GM18520 (cell line): Measurements from ENCODE around the gene CC2D2B.
"Not testable (repeated sequence)": the region's sequence is repeated elsewhere in the genome, so short reads cannot be mapped to it uniquely, and the experiment has no call there.

Source experiments
- ATAC-seq: cut with Tn5 transposase; IDR thresholded peaks from one replicate; pipeline ENCODE4 v1.9.1; 2021; ENCODE audit not compliant: unreplicated experiment

Gene CC2D2B

DNA sequence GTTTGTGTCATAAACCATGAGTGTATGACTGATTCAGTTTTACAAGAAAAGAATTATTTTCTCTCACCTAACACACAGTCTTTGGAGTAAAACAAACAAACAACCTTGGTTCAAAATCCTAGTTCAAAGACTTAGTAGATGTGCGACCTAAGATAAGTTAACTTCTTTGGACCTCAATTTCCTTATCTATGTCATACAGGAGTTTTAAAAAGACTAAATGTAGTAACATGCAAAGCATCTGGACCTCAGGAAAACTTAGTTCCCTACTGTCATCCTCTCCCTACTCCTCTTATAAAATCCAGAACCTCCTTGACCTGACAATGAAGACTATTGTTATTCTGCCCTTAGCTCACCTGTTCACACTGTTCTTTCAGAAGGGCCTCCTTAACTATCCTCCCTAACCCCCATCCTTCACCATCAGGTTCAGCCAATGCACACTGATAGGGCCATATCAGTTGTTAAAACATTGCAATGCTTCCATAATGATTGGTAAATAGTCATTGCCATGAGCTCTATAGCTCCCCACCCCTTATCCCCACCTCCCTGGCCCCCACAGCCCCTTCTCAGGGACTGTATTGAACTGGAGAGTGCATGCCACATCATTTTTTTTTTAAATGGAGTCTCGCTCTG is 106.8 kb downstream of the CC2D2B start:
- no peak for ATAC-seq

DNA sequence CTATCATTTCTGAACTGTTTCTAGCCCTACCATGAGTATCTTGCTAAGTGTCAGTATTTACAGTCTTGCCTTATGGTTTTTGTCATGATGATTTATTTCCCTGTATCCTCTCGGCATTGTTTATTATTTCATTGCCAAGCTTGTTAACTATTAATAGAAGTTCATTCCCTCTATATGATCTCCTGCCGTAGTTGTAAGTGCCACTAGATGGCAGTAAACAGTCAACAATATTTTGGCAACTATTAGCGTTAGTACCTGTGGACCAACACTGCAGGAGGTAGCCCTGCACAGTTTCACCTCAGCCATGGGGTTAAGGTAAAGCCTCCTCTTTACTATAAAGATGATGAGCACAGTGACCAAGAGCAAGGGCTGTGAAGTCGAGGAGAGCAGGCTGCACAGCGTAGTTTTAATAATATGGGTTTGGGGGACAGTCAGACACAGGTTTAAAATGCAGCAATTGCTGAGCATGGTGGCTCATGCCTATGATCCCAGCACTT is 109.5 kb downstream of the CC2D2B start:
- peak; percentile 83 for ATAC-seq

DNA sequence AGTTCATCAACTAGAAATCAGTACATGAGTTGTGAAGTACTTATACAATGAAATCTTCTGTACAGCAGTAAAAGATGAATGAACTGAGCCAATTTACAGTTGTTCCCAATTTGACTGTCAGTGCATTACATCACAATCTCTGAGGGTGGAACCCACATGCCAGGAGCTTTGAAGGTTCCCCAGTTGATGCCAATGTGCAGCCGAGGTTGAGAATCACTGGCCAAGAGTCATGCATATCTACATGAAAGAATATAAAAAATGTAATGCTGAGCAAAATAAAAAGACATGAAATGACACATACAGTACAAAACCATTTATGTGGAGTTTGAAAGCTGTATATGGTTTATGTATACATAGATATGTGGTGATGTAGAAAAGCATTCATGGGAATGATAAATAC is 113.6 kb downstream of the CC2D2B start:
- ATAC-seq = no peak

DNA sequence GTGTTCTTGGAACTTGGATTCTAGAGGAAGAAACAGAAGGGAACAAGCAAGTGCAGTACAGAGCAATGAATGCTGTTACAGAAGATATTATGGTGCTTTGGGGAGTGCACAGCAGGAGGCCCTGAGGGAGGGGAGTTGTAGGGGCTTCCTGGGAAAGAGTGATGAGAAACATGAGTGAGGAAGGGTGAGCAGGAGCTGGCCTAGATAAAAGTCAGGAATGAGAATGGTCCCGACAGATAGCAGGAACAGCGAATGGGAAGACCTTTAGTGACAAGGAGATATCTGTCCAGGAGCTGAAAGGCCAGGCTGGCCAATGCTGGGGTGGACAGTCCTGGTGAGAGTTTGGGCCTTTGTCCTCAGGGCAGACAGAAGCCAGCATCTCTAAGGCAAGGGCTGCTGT is 115.0 kb downstream of the CC2D2B start:
- no peak for ATAC-seq

DNA sequence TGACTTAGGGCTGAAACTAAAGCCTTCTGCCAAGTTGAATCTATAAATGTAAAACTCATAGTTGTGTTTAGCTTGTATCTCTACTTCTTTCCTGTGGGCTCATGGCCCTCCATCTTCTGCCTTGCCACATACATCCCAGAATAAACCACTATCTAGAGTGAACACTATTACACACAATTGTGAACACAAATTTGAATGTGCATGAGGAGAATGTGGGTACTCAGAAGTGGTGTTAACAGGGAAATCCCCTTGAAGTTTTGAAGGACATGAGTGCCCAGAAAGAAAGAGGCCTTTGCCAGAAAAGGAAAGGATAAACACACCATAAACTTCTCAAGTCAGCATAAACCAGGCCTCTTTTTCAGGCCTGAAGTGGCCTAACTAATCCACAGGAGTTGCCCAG is 115.4 kb downstream of the CC2D2B start:
- ATAC-seq = no peak

DNA sequence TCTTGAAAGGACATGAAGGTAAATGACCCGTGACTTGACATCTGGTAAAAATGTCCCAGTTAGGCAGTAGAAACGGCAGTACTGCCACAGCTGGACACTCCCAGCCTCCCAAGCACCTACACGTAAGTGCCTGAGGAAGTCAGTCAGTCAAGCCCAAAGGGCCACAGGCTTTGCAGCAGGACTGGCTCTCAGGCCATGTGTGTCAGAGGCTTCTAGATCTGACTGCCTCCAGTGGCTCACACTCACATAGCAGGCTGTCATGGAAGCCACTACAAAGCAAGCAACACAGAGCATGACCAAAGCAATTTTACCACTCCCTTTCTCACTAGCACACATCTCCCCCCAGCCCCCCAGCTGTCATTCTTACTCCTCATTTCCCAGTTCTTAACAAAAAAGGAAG is 117.8 kb downstream of the CC2D2B start:
- no peak for ATAC-seq

DNA sequence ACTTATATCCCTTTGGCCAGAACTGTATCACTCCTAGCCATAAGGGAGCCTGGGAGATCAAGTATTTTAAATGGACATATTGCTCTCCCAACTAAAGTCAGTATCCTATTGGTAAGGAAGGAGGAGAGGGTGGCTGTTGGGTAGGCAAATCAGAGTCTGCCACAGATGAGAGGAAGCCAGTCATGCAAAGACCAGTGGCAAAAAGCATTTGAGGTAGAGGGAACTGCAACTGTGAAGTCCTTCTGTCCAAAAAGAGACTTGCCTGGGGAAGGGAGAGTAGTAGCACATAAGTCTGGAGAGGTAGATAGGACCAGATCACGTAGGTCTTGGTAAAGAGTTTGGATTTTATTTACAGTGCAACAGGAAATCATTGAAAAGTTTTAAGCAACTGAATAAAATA is 126.8 kb downstream of the CC2D2B start:
- ATAC-seq = no peak

DNA sequence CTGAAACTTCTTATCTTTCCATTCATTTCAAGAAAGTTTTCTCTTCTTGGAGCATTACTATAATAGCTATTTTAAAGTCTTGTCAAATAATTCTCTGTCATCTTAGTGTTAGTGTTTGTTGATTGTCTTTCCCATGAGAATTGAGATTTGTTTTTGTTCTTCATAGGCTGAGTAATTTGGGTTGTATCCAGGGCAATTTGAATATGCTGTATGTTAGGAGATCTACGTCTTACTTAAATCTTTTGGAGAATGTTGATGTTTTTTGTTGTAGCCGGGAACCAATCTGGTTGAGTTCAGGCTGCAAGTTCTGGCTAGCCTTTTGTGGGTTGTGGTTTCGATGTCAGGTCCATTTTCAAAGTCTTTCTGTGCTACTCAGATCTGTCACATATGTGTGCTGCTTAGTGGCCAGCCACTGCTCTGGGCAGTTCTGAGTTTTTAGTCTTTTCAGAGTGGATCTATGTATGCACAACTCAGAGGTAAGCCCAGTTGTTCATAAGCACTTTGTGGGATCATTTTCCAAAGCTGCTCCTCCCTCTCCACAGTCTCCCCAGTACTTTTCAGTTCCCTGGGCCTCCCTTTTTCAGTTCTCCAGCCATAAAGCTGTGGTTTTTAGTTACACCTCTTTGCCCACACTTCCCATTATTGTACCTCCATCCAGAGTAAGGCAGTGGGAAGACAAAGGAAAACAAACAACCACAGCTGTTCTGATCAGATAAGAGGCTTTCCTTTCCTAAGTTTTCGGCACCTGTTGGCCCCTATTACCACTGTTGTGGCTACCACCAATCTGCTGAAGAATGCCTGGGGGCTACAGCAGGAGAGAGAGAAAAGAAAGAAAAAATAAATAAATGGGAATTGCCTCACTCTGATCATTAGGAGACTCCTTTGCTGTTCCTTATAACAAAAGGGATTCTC is 131.0 kb downstream of the CC2D2B start:
- no peak for ATAC-seq

DNA sequence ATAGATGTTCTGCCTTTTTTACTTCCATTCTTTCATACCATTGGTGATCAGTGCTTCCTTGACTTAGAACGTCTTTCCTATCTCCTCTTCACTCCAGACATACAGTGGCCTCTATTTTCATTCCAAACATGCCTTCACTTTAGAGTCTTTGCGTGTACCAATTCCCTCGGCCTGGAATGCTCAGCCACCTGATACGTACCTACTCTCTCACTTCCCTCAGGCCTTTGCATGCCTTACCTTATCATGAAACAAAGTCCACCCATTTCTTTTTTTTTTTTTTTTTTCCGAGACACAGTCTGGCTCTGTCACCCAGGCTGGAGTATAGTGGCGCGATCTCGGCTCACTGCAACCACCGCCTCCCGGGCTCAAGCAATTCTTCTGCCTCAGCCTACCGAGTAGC is 133.4 kb downstream of the CC2D2B start:
- no peak for ATAC-seq

DNA sequence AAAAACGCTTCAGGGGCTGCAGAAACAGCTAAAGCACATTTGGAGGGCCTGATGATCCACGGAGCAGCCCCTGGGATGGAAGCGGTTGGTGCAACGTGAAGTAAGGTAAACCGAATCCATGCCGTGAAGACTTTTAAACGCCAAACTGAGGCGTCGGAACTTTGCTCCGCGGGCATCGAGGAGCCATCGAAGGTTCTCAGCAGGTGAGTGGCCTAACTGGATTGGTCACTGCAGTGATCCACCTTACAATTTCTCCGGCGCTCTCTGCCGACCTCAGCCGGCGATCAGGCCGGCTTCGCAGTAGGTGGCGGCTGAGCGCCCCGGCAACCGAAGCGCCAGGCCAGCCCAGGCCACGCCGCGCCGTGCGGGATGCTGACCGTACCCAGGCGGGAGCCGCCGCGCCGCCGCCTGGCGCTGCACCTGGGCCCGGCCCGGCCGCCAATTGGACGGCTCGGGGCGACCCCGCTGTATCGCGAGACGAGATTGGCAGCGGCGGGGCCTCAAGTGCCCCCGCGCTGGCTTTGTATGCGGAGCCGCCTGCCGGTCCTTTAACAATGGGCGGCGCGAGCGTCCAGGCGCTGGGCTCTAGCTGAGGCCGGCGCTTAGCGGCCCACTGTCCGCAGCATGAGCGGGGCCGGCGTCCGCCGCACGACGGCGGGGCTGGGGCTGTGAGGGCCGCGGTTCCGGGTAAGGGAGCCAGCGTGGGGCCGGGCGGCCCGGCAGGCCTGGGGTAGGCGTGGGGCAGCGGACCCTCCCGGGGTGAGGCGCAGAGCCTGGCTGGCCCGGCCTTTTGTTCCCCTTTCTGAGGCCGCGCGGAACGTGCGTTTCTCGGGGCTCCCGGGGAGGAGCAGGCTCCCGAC is 135.5 kb downstream of the CC2D2B start, which contains the start of gene CCNJ:
TSS of gene CCNJ (plus strand) at position 551 of the 860 bp plus-strand sequence. CDS start 811 bp downstream, outside the sequence.
- ATAC-seq = peak; percentile 85

DNA sequence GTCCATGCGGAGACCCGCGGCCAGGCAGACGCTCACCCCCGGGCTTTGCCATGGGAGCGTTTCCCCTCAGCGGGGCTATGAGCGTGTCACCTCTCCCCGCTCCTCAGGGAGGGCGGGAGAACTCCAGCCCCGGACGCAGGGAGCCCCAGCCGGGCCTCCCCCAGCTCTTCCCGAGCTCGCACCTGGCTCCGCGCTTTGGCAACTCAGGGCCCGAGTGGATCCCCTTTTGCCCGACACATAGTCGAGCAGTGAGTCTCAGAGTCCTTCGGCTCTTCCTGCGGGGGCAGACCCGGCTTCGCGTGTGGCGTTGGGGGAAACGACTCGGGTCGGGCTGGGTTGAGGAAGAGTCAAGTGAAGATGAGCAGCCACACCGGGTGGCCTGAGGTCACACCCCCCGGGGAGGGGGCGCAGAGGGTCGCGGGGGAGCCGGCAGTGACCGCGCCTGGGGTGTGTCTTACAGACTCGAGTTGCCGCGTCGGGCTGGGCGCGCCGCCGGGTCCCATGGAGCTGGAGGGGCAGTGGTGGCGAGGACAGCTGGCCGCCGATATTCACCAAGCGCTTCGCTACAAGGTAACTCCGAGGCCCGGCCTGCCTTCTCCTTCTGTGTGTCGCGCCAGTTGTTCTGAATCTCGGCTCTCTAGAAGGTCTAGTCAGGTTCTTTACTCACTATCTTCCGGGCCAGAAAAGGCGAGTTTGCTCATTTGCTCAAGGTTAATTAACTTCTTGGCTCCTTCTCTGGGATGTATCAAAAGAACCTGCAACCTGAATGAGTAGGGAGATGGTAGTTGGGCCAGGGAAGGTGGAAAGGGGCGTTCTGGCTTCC is 136.3 kb downstream of the CC2D2B start:
- ATAC-seq = peak; percentile 15

DNA sequence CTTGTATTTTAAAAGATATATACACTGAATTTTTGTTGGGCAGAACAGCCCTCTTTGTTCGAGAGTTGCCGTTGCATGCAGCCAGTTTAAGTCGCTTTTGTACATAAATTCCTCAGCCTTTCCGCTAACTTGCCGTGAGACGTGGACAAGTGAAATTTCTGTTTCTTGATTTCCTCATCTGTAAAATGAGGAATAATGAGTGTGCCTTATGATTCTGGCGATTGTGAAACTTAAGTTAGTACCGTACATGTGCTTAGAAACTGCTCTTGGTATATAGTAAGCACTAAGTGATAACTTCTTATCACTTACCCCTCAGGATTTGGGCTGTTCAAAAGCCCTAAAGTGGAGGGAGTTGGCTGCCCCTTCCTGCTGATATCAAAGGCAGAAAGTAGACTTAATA is 137.0 kb downstream of the CC2D2B start:
- no peak for ATAC-seq

DNA sequence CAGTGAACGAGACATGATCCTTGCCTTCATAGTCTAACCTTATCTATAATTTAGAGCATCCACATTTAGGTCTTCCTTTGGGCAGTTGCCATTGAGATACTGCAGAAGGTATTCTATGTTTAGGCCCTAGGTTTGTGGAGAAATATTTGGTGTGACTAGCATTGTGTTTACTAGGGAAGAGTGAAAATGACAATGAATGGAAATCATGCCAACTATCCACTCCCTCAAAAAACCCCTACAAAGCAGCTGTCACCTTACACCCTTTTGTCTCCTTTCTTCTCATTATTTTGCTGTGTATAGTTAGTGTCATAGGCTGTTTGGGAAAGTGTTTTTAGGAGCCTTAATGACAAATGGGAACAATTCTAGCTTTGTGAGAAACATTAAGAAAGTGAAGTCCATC is 138.8 kb downstream of the CC2D2B start:
- no peak for ATAC-seq

DNA sequence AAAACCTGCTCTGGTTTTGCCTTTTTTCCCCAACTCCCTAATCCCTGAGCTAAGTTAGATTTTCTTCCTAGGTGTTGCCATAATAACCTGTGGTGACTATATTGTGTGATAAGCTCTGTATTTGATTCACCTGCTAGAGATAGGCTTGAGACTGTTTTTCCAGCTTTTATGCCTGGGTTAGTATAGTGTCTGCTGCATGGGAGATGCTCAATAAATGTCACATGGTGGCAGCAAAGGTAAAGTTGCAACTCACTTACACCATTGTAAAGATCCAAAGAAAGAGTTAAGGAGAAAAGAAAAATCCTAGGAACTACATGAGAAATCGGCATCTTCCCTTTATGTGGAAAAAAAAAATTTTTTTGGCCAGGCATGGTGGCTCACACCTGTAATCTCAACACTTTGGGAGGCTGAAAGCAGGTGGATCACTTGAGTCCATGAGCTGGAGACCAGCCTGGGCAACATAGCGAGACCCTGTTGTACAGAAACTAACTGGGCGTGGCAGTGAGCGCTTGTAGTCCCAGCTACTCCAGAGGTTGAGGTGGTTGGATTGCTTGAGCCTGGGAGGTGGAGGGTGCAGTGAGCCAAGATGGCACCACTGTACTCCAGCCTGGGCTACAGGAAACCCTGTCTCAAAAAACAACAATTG is 139.4 kb downstream of the CC2D2B start:
- ATAC-seq = no peak

DNA sequence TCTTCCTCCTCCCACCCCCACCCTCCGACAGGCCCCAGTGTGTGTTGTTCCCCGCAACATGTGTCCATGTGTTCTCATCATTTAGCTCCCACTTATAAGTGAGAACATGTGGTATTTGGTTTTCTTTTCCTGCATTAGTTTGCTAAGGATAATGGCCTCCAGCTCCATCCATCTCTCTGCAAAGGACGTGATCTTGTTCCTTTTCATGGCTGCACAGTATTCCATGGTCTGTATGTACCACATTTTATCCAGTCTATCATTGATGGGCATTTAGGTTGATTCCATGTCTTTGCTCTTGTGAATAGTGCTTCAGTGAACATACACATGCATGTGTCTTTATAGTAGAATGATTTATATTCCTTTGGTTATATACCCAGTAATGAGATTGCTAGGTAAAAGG is 140.2 kb downstream of the CC2D2B start:
- not testable (repeated sequence) for ATAC-seq

DNA sequence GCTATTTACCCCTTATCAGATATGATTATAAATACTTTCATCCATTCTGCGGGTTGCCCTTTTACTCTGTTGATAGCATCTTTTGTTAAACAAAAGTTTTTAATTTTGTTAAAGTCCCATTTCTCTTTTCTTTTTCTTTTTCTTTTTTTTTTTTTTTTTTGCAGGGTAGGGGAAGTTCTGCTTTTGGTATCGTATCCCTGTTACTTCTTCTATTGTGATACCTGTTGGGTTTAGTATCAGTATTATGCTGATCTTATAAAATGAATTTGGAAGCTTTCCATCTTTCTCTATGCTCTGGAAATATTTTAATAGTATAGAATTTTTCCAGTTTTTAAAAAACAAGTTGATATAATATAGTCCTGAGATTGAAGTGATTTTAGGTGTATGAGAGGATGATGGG is 141.6 kb downstream of the CC2D2B start:
- no peak for ATAC-seq

DNA sequence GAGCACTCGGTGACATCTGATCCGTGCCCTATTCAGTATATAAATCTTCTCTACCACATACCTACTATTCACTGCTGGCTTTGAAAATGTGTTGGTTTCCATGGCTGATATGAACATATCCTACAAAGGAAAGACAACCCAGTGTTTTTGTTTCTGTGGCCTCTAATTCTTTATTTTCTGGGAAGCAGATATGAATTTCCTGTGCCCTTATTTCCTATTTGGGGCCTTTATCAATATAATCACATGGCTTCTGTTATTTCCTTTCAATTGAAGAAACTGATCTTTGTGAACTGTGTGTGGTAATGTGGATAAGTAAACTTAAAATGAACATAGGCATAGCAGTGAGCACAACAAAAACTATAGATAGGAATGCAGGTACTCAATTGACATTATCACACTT is 146.2 kb downstream of the CC2D2B start:
- no peak for ATAC-seq

DNA sequence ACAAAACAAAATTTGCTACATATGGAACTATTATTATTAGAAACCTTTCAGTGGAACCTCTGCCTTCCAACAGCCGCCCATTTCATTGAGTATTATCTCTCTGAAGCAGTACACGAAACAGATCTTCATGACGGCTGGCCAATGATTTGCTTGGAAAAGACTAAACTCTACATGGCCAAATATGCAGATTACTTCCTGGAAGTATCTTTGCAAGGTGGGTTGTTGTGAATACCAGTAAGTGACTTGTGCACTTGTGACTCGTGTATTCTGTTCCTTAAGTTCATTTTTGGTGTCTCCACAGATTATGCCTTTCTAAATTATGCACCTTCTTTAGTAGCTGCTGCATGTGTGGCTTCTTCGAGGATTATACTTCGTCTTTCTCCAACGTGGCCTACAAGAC is 149.0 kb downstream of the CC2D2B start:
- no peak for ATAC-seq

DNA sequence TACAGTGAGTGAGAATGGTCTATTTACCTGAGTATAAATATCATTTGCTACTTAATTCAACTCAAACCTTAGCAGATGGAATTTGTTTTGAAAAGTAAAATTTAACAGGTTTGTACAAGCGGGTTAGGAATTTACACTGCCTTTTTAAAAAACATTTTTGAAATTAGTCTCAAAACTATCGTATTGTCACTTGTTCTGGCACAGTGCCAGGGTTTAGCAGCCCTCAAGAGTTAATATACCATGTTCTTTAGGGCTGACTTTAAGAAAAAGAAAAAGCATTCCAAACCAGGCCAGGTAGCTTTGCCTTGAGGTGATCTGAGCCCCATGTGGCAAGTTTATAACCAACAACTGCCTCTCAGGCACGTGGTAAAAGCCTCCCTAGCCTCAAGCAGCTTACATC is 153.5 kb downstream of the CC2D2B start:
- no peak for ATAC-seq

DNA sequence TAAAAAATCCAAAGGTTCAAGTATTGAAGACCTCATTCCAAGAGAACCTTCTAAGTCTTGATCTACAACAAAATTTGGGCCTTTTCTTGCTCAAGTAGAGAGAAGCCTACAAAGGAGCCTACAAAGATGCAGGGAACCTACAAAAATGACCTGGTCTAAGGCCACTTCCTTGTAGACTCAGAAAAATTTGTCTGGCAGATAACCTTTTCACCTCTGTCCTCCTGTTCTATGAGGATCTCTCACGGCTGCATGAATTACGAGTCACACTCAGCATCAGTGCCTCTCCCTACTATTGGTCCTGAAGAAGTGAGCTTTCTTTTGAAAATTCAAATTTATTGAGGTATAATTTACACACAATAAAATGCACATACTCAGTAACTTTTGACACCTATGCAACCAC is 164.9 kb downstream of the CC2D2B start:
- no peak for ATAC-seq
